ENCODE data around the gene THBS1.

THBS1 gene

DNA sequence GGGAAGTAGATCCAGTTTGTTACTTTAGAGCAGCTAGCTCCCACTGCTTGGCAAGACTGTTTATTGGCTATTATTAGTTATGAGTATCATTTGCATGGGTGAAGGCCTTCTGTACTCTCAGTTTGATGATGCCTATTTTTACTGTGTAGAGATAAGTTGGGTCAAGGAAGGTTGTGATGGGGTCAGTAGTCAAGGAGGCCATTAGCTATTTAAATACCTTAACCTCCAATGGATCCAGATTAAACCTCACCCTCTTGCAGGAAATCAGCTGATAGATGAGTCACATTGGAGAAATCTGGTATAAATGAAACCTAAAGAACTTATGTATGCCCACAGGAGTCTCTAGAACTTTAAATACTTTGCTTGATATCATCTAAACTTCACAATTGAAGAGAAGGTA, 45.0 kb downstream of the THBS1 start:
- Histone ChIP-seq H3K36me3 (ENCODE audit: control insufficient read depth in 2 of 2, insufficient read depth in 2 of 2, low read length in 2 of 2) (no peaks in the 10 kb centered on the region), H3K4me3 (ENCODE audit: low read length in 2 of 2) (no peak overlapping the region), H3K4me1 (ENCODE audit: control insufficient read depth, insufficient read depth, low read length) (peaks cover 18% of the 10 kb centered on the region), H3K27me3 (ENCODE audit: control insufficient read depth in 1 of 2, insufficient read depth in 2 of 2, low read length in 2 of 2) (no peaks in the 10 kb centered on the region), H3K9ac (ENCODE audit: low read length in 2 of 2) (no peak overlapping the region), H3K9me3 (ENCODE audit: control insufficient read depth in 2 of 2, low read length in 2 of 2) (no peaks in the 10 kb centered on the region), H3K27ac (ENCODE audit: low read length) (no peak overlapping the region)

DNA sequence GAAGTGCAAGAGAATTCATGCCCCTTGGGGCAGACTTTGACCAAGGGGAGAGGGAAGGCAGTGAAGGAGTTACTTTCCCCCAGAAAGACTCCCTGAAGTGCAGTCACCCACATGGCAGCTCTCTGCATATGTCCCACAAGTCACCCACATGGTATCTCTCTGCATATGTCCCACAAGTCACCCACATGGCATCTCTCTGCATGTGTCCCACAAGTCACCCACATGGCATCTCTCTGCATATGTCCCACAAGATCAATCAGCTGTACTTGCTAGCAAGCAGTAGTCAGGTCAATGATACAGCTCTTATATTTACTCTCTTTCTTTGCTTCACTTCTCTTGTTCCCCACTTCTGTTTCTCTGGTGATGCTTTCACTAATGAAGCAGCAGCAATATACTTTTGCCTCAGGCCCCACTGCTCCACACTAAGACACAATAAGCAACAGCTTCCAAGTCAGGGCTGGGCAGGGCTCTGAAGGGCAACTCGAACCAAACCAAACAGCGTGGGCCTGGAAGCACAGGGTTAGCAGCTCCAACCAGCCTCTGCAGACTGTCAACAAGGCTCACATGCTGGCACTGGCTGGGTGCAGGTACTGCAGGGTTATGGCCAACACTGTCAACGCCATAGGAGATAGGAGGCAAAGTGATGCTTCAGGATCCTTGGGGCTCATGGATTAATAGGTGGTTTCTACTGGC, 46.7 kb downstream of the THBS1 start:
- Histone ChIP-seq H3K36me3 (ENCODE audit: control insufficient read depth in 2 of 2, insufficient read depth in 2 of 2, low read length in 2 of 2) (no peaks in the 10 kb centered on the region), H3K9me3 (ENCODE audit: control insufficient read depth in 2 of 2, low read length in 2 of 2) (no peaks in the 10 kb centered on the region), H3K27ac (ENCODE audit: low read length) (no peak overlapping the region), H3K4me1 (ENCODE audit: control insufficient read depth, insufficient read depth, low read length) (peaks cover 18% of the 10 kb centered on the region), H3K27me3 (ENCODE audit: control insufficient read depth in 1 of 2, insufficient read depth in 2 of 2, low read length in 2 of 2) (no peaks in the 10 kb centered on the region), H3K9ac (ENCODE audit: low read length in 2 of 2) (no peak overlapping the region), H3K4me3 (ENCODE audit: low read length in 2 of 2) (no peak overlapping the region)

DNA sequence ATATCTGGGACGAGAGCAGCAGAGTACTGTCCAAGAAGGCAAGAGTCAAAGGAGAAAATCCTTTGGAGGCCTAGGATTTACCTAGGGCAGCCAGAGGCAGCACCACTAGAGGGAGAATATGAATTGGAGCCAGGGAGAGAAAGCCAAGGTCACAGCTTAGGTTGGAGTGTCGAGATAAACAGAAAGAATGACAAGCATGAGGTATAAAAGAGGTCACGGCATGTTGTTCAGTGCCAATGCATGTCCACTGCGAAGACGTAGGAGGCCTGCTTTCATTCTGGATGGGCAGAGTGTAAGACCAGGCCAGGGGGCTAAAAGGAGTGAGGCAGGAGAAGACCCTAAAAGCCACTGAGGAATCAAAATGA, 47.2 kb downstream of the THBS1 start:
- Histone ChIP-seq H3K4me1 (ENCODE audit: control insufficient read depth, insufficient read depth, low read length) (peaks cover 18% of the 10 kb centered on the region), H3K9me3 (ENCODE audit: control insufficient read depth in 2 of 2, low read length in 2 of 2) (no peaks in the 10 kb centered on the region), H3K4me3 (ENCODE audit: low read length in 2 of 2) (no peak overlapping the region), H3K27ac (ENCODE audit: low read length) (no peak overlapping the region), H3K27me3 (ENCODE audit: control insufficient read depth in 1 of 2, insufficient read depth in 2 of 2, low read length in 2 of 2) (no peaks in the 10 kb centered on the region), H3K9ac (ENCODE audit: low read length in 2 of 2) (no peak overlapping the region), H3K36me3 (ENCODE audit: control insufficient read depth in 2 of 2, insufficient read depth in 2 of 2, low read length in 2 of 2) (no peaks in the 10 kb centered on the region)

DNA sequence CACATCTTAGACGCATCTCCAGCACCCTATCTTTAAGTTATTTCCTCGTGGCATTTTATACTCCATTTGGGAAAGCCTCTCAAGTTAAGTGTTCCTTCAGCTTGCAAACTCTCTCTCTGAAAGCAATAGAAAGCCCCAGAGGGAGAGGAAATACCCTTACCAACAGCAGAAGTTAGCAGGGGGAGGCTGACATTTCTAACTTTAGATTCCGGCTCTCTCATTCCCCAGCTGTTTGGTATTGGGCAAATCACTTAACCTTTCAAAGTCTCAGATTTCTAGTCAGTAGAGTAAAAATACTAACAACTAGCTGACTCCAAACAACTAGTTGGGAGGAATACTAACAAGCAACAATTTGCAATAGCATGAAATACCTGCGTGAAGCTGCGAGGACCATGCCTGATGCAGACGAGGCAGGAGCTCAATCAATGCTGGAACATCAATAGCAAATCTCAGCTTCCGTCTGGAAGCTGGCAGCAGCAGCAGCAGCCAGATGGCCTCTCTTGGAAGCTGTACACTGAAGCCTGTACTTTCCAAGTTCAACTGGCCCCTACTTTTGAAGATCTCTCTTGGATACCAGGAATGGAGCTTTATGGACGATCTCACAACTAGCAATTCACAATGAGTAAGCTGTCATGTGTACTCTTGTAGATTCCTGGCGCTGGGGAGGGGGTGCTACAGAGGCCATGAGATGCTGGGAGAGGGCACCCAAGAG, 47.8 kb downstream of the THBS1 start:
- no peaks in the 10 kb centered on the region for H3K9me3 ChIP-seq (ENCODE audit: control insufficient read depth in 2 of 2, low read length in 2 of 2)
- no peaks in the 10 kb centered on the region for H3K27me3 ChIP-seq (ENCODE audit: control insufficient read depth in 1 of 2, insufficient read depth in 2 of 2, low read length in 2 of 2)
- no peaks in the 10 kb centered on the region for H3K36me3 ChIP-seq (ENCODE audit: control insufficient read depth in 2 of 2, insufficient read depth in 2 of 2, low read length in 2 of 2)
- H3K27ac ChIP-seq (ENCODE audit: low read length): no peak overlapping the region
- H3K9ac ChIP-seq (ENCODE audit: low read length in 2 of 2): no peak overlapping the region
- H3K4me3 ChIP-seq (ENCODE audit: low read length in 2 of 2): no peak overlapping the region
- peaks cover 18% of the 10 kb centered on the region for H3K4me1 ChIP-seq (ENCODE audit: control insufficient read depth, insufficient read depth, low read length)

DNA sequence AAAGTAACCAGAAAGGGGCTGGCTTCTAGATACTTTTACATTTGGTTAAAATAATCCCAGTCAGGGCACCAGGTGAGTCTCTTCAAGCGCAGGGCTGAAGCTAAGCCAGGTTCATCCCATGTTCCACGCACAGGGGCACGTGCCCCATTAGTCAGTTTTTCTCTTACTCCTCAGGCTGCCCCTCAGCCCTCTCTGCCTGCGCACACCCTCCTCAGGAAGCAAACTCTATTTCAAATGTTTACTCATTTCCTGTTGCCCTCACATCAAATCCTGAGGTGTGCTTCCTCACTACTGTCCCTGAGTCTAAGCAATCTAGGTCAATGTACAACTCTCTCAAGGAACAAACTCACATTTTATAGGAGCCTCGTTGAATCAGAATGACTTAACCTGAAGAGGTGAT, 48.5 kb downstream of the THBS1 start:
- Histone ChIP-seq H3K27ac (ENCODE audit: low read length) (no peak overlapping the region), H3K9ac (ENCODE audit: low read length in 2 of 2) (no peak overlapping the region), H3K27me3 (ENCODE audit: control insufficient read depth in 1 of 2, insufficient read depth in 2 of 2, low read length in 2 of 2) (no peaks in the 10 kb centered on the region), H3K4me1 (ENCODE audit: control insufficient read depth, insufficient read depth, low read length) (peaks cover 18% of the 10 kb centered on the region), H3K4me3 (ENCODE audit: low read length in 2 of 2) (no peak overlapping the region), H3K36me3 (ENCODE audit: control insufficient read depth in 2 of 2, insufficient read depth in 2 of 2, low read length in 2 of 2) (no peaks in the 10 kb centered on the region), H3K9me3 (ENCODE audit: control insufficient read depth in 2 of 2, low read length in 2 of 2) (no peaks in the 10 kb centered on the region)

DNA sequence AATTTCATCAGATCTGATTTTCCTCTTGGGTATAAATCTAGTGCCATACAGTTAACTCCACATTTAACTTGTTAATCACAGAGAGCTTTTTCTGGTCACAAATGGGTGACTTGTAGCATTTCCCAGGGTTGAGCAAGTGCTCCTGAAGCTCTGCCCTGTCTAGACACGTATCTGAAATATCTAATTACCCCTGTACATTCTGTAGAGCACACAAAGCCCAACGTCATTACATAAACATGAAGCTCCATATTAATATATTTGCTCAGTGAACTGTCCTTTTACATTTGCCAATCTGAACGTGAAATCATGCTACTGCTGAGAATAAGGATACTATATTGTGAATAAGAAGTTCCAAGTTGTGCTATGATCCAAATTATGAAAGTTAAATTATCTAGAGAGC, 49.0 kb downstream of the THBS1 start:
- Histone ChIP-seq H3K9me3 (ENCODE audit: control insufficient read depth in 2 of 2, low read length in 2 of 2) (no peaks in the 10 kb centered on the region), H3K4me3 (ENCODE audit: low read length in 2 of 2) (no peak overlapping the region), H3K27ac (ENCODE audit: low read length) (no peak overlapping the region), H3K36me3 (ENCODE audit: control insufficient read depth in 2 of 2, insufficient read depth in 2 of 2, low read length in 2 of 2) (no peaks in the 10 kb centered on the region), H3K4me1 (ENCODE audit: control insufficient read depth, insufficient read depth, low read length) (peaks cover 14% of the 10 kb centered on the region), H3K9ac (ENCODE audit: low read length in 2 of 2) (no peak overlapping the region), H3K27me3 (ENCODE audit: control insufficient read depth in 1 of 2, insufficient read depth in 2 of 2, low read length in 2 of 2) (no peaks in the 10 kb centered on the region)

DNA sequence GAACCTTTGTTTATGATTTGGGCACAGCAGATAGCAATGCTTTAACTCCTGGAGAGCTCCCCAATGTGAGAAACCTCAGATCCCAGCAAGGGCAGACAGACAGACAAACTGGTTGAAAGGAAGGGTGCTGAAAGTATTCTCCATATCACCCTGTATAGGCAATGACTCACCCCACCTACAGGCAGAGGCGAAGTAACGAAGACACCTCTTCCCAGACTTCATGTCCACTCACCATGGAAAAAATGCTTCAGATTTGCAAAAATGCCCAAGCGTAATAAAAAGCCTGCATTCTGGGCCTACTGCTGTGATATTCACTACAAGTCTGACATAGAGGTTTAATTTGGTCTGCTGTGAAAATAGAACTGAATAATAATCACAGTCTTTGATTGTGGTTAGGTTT, 50.5 kb downstream of the THBS1 start:
- Histone ChIP-seq H3K4me3 (ENCODE audit: low read length in 2 of 2) (no peak overlapping the region), H3K9me3 (ENCODE audit: control insufficient read depth in 2 of 2, low read length in 2 of 2) (no peaks in the 10 kb centered on the region), H3K4me1 (ENCODE audit: control insufficient read depth, insufficient read depth, low read length) (peaks cover 10% of the 10 kb centered on the region), H3K27me3 (ENCODE audit: control insufficient read depth in 1 of 2, insufficient read depth in 2 of 2, low read length in 2 of 2) (no peaks in the 10 kb centered on the region), H3K36me3 (ENCODE audit: control insufficient read depth in 2 of 2, insufficient read depth in 2 of 2, low read length in 2 of 2) (no peaks in the 10 kb centered on the region), H3K9ac (ENCODE audit: low read length in 2 of 2) (no peak overlapping the region), H3K27ac (ENCODE audit: low read length) (no peak overlapping the region)

DNA sequence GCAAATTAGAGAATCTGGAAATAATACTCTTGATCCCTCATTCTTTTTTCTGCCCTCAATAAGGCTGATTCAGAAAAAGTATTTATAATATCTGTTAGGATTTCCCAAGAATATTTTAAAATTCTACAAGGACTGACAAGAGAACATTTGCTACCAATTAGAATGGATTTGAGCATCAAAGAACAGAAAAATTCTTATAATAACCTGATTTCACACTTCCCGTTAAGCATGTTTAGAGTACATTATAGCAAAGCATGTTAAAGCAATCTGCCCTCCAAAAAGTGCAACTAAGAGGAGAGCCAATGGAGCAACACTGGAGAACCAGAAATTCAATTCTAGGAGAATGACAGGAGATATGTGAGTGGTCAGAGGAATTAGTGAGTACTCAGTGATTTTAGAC, 57.2 kb downstream of the THBS1 start:
- no peaks in the 10 kb centered on the region for H3K27me3 ChIP-seq (ENCODE audit: control insufficient read depth in 1 of 2, insufficient read depth in 2 of 2, low read length in 2 of 2)
- H3K4me1 ChIP-seq (ENCODE audit: control insufficient read depth, insufficient read depth, low read length): no peaks in the 10 kb centered on the region
- no peak overlapping the region for H3K9ac ChIP-seq (ENCODE audit: low read length in 2 of 2)
- H3K27ac ChIP-seq (ENCODE audit: low read length): no peak overlapping the region
- no peaks in the 10 kb centered on the region for H3K36me3 ChIP-seq (ENCODE audit: control insufficient read depth in 2 of 2, insufficient read depth in 2 of 2, low read length in 2 of 2)
- H3K4me3 ChIP-seq (ENCODE audit: low read length in 2 of 2): no peak overlapping the region
- no peaks in the 10 kb centered on the region for H3K9me3 ChIP-seq (ENCODE audit: control insufficient read depth in 2 of 2, low read length in 2 of 2)

DNA sequence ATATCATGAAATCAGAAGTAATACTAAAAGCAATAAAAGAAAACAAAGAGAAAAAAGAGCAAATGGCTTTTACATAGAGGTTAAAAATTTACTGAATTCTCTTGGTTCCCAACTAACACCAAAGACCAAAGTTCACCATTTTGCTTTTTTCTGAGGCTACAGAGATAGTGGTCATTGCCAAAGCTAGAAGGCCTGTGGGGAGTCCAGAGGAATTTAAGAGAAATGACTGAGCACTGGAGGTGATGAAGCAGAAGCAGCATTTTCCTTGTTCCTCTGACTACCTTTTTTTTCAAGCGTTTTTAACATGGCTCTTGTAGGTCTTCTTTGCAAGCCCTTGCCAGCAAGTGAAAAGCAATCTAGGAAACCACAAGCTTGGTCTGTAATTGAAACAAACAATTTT, 58.2 kb downstream of the THBS1 start:
- H3K27ac ChIP-seq (ENCODE audit: low read length): no peak overlapping the region
- H3K9me3 ChIP-seq (ENCODE audit: control insufficient read depth in 2 of 2, low read length in 2 of 2): no peaks in the 10 kb centered on the region
- no peak overlapping the region for H3K4me3 ChIP-seq (ENCODE audit: low read length in 2 of 2)
- H3K9ac ChIP-seq (ENCODE audit: low read length in 2 of 2): no peak overlapping the region
- H3K36me3 ChIP-seq (ENCODE audit: control insufficient read depth in 2 of 2, insufficient read depth in 2 of 2, low read length in 2 of 2): no peaks in the 10 kb centered on the region
- no peaks in the 10 kb centered on the region for H3K27me3 ChIP-seq (ENCODE audit: control insufficient read depth in 1 of 2, insufficient read depth in 2 of 2, low read length in 2 of 2)
- H3K4me1 ChIP-seq (ENCODE audit: control insufficient read depth, insufficient read depth, low read length): no peaks in the 10 kb centered on the region

DNA sequence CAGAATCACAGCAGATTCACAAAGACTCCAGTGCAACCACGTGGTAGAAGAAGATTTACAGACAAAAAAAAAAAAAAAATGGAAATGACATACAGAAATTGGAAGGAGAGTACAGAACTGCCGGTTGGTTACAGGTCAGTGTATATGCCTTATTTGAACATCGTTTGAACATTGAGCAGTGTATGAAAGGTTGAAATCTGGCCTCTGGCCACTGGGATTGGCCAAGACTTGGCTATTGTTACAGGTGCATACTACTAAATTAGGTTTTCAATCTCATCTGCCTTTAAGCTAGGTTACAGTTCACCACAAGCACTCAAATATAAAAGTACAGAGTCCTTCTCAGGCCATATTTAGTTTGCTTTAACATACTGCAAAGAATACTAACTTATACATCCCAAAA, 59.8 kb downstream of the THBS1 start:
- Histone ChIP-seq H3K27ac (ENCODE audit: low read length) (no peak overlapping the region), H3K27me3 (ENCODE audit: control insufficient read depth in 1 of 2, insufficient read depth in 2 of 2, low read length in 2 of 2) (no peaks in the 10 kb centered on the region), H3K4me3 (ENCODE audit: low read length in 2 of 2) (no peak overlapping the region), H3K4me1 (ENCODE audit: control insufficient read depth, insufficient read depth, low read length) (no peaks in the 10 kb centered on the region), H3K9ac (ENCODE audit: low read length in 2 of 2) (no peak overlapping the region), H3K9me3 (ENCODE audit: control insufficient read depth in 2 of 2, low read length in 2 of 2) (no peaks in the 10 kb centered on the region), H3K36me3 (ENCODE audit: control insufficient read depth in 2 of 2, insufficient read depth in 2 of 2, low read length in 2 of 2) (no peaks in the 10 kb centered on the region)

DNA sequence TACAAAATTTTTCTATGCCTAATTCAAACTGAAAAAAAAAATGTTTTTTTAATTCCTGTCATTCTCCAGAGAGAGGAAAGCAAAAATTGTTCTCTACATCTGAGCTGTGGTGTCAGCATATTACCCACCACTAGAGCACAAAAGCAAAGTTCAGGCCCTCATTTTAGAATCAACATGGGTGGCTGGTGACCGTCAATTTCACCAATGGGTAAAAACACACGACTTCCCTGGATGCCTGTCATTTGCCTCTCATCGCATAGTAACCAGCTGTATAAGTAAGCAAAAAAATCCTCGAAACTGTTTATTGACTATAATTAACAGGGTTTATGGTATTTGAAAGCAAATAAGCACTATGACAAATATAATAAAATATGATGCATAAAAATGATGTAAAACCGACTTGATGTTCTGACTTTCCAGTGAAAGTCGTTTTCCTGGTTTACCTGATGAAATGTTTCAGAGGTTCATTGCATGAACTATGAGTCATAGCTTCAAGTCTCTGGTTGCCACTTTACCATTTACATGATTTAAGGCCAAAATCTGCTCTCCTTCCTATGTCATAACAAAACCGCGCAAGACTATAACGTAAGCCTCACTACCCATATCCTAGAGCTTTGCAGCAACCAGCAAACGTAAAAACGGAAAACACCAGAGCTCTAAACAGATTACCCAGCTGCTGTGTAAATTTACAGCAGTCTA, 60.5 kb downstream of the THBS1 start:
- H3K4me3 ChIP-seq (ENCODE audit: low read length in 2 of 2): no peak overlapping the region
- no peaks in the 10 kb centered on the region for H3K27me3 ChIP-seq (ENCODE audit: control insufficient read depth in 1 of 2, insufficient read depth in 2 of 2, low read length in 2 of 2)
- H3K36me3 ChIP-seq (ENCODE audit: control insufficient read depth in 2 of 2, insufficient read depth in 2 of 2, low read length in 2 of 2): no peaks in the 10 kb centered on the region
- H3K27ac ChIP-seq (ENCODE audit: low read length): no peak overlapping the region
- no peak overlapping the region for H3K9ac ChIP-seq (ENCODE audit: low read length in 2 of 2)
- no peaks in the 10 kb centered on the region for H3K9me3 ChIP-seq (ENCODE audit: control insufficient read depth in 2 of 2, low read length in 2 of 2)
- H3K4me1 ChIP-seq (ENCODE audit: control insufficient read depth, insufficient read depth, low read length): no peaks in the 10 kb centered on the region
